WTC11 (cell line): ENCODE measurements around the gene SAMD9L. TPM values are rescaled to one million over a fixed set of nuclear protein-coding genes. Genes with fewer than 3 reads are reported as not detected.

Experiments used
- ATAC-seq: fragments of 200-7000 bp; cut with Tn5 transposase; 2 replicates; pipeline ENCODE4 v1.10.0; 2021; ENCODE audit warnings: mild to moderate bottlenecking, moderate library complexity
- CTCF ChIA-PET: fragments of 300-600 bp; sonication (Branson Sonifier 250); formaldehyde crosslinking; loops from one replicate; lab custom pipeline; 2021; ENCODE audit warnings: antibody characterized with exemption; lab: Charles Lee
- POLR2A ChIA-PET: fragments of 350-600 bp; sonication (Branson Sonifier 250); formaldehyde crosslinking; loops from one replicate; lab custom pipeline; 2021; ENCODE audit warnings: antibody characterized with exemption; lab: Charles Lee
- DNase-seq: peaks from one replicate; pipeline ENCODE4 v3.0.0; 2021; ENCODE audit warnings: low spot score
- H3K27ac Mint-ChIP-seq: 2 replicates; pipeline ENCODE4 v1.8.0; 2021; ENCODE audit warnings: mixed read lengths
- H3K27me3 Mint-ChIP-seq: 2 replicates; pipeline ENCODE4 v1.8.0; 2021; ENCODE audit warnings: low read depth, mild to moderate bottlenecking, moderate library complexity, mixed read lengths
- H3K36me3 Mint-ChIP-seq: 2 replicates; pipeline ENCODE4 v1.8.0; 2021; ENCODE audit warnings: mixed read lengths
- H3K4me1 Mint-ChIP-seq: 2 replicates; pipeline ENCODE4 v1.8.0; 2022; ENCODE audit warnings: mixed read lengths
- H3K4me3 Mint-ChIP-seq: 2 replicates; pipeline ENCODE4 v1.8.0; 2021; ENCODE audit warnings: mild to moderate bottlenecking, moderate library complexity, mixed read lengths
- H3K9me3 Mint-ChIP-seq: 2 replicates; pipeline ENCODE4 v1.8.0; 2021; ENCODE audit warnings: mixed read lengths
- ESRRA ChIP-seq: sonication (generic); formaldehyde crosslinking; IDR thresholded peaks from 2 replicates; pipeline ENCODE4 v1.8.1; 2022; ENCODE audit warnings: mild to moderate bottlenecking, missing genetic modification reagents, borderline replicate concordance
- GABPB1 ChIP-seq: sonication (generic); formaldehyde crosslinking; IDR thresholded peaks from 2 replicates; pipeline ENCODE4 v1.8.1; 2023; ENCODE audit warnings: mild to moderate bottlenecking, missing genetic modification reagents
- HMGA2 ChIP-seq: fragments of 250-450 bp; sonication (Bioruptor Pico); IDR thresholded peaks from 2 replicates; pipeline ENCODE4 v1.4.0; 2021; ENCODE audit warnings: mild to moderate bottlenecking, moderate library complexity
- JUN ChIP-seq: sonication (generic); formaldehyde crosslinking; IDR thresholded peaks from 2 replicates; pipeline ENCODE4 v1.8.0; 2023; ENCODE audit warnings: mild to moderate bottlenecking, missing genetic modification reagents
- MXD4 ChIP-seq: fragments of 250-450 bp; sonication (Bioruptor Pico); IDR thresholded peaks from 2 replicates; pipeline ENCODE4 v1.8.0; 2021; ENCODE audit warnings: mild to moderate bottlenecking, moderate library complexity, borderline replicate concordance
- PRRX2 ChIP-seq: fragments of 250-450 bp; sonication (Bioruptor Pico); IDR thresholded peaks from 2 replicates; pipeline ENCODE4 v1.8.0; 2021; ENCODE audit warnings: mild to moderate bottlenecking
- RELA ChIP-seq: sonication (generic); formaldehyde crosslinking; IDR thresholded peaks from 2 replicates; pipeline ENCODE4 v1.8.1; 2022; ENCODE audit warnings: missing genetic modification reagents, mild to moderate bottlenecking, borderline replicate concordance
- TCF7 ChIP-seq: sonication (generic); formaldehyde crosslinking; IDR thresholded peaks from 2 replicates; pipeline ENCODE4 v1.8.0; 2022; ENCODE audit warnings: mild to moderate bottlenecking, low read depth, missing genetic modification reagents, moderate library complexity
- TEAD1 ChIP-seq: sonication (generic); formaldehyde crosslinking; IDR thresholded peaks from 2 replicates; pipeline ENCODE4 v1.8.0; 2022; ENCODE audit warnings: mild to moderate bottlenecking, missing genetic modification reagents
- TP53 ChIP-seq: sonication (generic); formaldehyde crosslinking; IDR thresholded peaks from 2 replicates; pipeline ENCODE4 v1.8.1; 2023; ENCODE audit warnings: mild to moderate bottlenecking, missing genetic modification reagents
- ZNF121 ChIP-seq: sonication (generic); formaldehyde crosslinking; IDR thresholded peaks from 2 replicates; pipeline ENCODE4 v1.8.0; 2023; ENCODE audit warnings: missing genetic modification reagents
- total RNA-seq: library from RNA; stranded (reverse); gene quantifications from 3 replicates; pipeline ENCODE4 v1.2.3, GENCODE V29; 2021
- TF ChIP-seq, protein P1 (sequence below): sonication (generic); formaldehyde crosslinking; IDR thresholded peaks from 2 replicates; pipeline ENCODE4 v1.8.0; 2022; ENCODE audit warnings: mild to moderate bottlenecking, missing genetic modification reagents
- TF ChIP-seq, protein P2 (sequence below): sonication (generic); formaldehyde crosslinking; IDR thresholded peaks from 2 replicates; pipeline ENCODE4 v1.8.1; 2023; ENCODE audit warnings: mild to moderate bottlenecking, missing genetic modification reagents, moderate library complexity
- TF ChIP-seq, protein P3 (sequence below): sonication (generic); formaldehyde crosslinking; IDR thresholded peaks from 2 replicates; pipeline ENCODE4 v1.8.0; 2022; ENCODE audit warnings: mild to moderate bottlenecking, missing genetic modification reagents
- TF ChIP-seq, protein P4 (sequence below): sonication (generic); formaldehyde crosslinking; IDR thresholded peaks from 2 replicates; pipeline ENCODE4 v1.8.1; 2022; ENCODE audit warnings: mild to moderate bottlenecking, moderate library complexity, missing genetic modification reagents
- TF ChIP-seq, protein P5 (sequence below): fragments of 250-450 bp; sonication (Bioruptor Pico); IDR thresholded peaks from 2 replicates; pipeline ENCODE4 v1.9.0; 2021; ENCODE audit warnings: moderate library complexity, mild to moderate bottlenecking, inconsistent platforms, borderline replicate concordance
- TF ChIP-seq, protein P6 (sequence below): sonication (generic); formaldehyde crosslinking; IDR thresholded peaks from 2 replicates; pipeline ENCODE4 v1.8.1; 2022; ENCODE audit warnings: low read depth, mild to moderate bottlenecking, moderate library complexity, missing genetic modification reagents, borderline replicate concordance
- TF ChIP-seq, protein P7 (sequence below): sonication (generic); formaldehyde crosslinking; conservative IDR thresholded peaks from 2 replicates; pipeline ENCODE4 v1.8.1; 2023; ENCODE audit warnings: mild to moderate bottlenecking, low read depth, missing genetic modification reagents, moderate library complexity
- TF ChIP-seq, protein P8 (sequence below): sonication (generic); formaldehyde crosslinking; IDR thresholded peaks from 2 replicates; pipeline ENCODE4 v1.8.1; 2022; ENCODE audit warnings: low read depth, missing genetic modification reagents, borderline replicate concordance

The SAMD9L gene
- total RNA-seq, 1 experiment from 2014 or later = 0.15 TPM

DNA sequence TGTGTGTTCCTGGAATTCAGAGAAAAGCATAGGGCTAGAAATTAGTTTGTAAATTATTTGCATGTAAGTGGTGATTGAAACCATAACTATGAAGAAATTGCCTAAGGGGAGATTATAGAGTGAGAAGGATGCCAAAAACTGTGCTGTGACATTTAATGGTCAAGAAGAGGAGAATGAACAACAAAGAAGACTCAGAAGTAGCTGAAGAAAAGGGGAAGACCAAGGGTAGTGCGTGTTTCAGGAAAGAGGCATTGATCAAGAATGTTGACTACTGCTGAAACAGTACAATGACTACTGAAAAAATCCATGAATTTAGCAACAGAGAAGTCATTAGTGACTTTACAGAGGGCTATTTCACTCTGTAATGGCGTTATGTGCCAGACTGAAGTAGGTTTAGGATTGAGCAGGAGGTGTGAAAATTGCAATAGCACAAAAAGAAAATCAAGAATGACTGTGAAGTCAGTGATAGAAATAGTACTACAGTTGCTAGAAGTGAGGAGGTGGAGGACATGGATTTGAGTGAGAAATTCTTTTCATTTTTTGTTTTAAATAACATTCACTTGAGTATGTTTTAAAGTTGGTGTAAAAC lies 28.9 kb upstream of the SAMD9L start (continued):
- TF ChIP-seq, protein P1, sequence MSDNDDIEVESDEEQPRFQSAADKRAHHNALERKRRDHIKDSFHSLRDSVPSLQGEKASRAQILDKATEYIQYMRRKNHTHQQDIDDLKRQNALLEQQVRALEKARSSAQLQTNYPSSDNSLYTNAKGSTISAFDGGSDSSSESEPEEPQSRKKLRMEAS (CRISPR knock-in tag) = no peak
- TF ChIP-seq, protein P2, sequence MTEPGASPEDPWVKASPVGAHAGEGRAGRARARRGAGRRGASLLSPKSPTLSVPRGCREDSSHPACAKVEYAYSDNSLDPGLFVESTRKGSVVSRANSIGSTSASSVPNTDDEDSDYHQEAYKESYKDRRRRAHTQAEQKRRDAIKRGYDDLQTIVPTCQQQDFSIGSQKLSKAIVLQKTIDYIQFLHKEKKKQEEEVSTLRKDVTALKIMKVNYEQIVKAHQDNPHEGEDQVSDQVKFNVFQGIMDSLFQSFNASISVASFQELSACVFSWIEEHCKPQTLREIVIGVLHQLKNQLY (CRISPR knock-in tag) = no peak
- TF ChIP-seq MXD4 (CRISPR knock-in tag) (no peak), ESRRA (CRISPR knock-in tag) (no peak)

DNA sequence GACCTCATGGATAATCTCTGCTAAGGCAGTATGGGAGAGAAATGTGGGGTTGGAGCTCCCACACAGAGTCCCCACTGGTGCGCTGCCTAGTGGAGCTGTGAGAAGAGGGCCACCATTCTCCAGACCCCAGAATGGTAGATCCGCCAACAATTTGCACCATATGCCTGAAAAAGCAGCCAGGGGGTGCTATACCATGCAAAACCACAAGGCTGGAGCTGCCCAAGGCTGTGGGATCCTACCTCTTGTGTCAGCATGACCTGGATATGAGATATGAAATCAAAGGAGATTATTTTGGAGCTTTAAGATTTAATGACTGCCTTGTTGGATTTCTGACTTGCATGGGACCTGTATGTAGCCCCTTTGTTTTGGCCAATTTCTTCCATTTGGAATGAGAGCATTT lies 27.0 kb upstream of the SAMD9L start:
- ChIA-PET CTCF (interaction anchor here (0.8 kb wide), 1 partner anchor 17 kb away, joined by 3 read pairs; no protein-coding TSS in a partner anchor), POLR2A (no interaction called here)
- TF ChIP-seq, protein P3, sequence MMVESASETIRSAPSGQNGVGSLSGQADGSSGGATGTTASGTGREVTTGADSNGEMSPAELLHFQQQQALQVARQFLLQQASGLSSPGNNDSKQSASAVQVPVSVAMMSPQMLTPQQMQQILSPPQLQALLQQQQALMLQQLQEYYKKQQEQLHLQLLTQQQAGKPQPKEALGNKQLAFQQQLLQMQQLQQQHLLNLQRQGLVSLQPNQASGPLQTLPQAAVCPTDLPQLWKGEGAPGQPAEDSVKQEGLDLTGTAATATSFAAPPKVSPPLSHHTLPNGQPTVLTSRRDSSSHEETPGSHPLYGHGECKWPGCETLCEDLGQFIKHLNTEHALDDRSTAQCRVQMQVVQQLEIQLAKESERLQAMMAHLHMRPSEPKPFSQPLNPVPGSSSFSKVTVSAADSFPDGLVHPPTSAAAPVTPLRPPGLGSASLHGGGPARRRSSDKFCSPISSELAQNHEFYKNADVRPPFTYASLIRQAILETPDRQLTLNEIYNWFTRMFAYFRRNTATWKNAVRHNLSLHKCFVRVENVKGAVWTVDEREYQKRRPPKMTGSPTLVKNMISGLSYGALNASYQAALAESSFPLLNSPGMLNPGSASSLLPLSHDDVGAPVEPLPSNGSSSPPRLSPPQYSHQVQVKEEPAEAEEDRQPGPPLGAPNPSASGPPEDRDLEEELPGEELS (CRISPR knock-in tag) = no peak
- no peak for TF ChIP-seq GABPB1 (CRISPR knock-in tag)
- TF ChIP-seq TP53 (CRISPR knock-in tag) = no peak
- no peak for TF ChIP-seq MXD4 (CRISPR knock-in tag)
- TF ChIP-seq, protein P4, sequence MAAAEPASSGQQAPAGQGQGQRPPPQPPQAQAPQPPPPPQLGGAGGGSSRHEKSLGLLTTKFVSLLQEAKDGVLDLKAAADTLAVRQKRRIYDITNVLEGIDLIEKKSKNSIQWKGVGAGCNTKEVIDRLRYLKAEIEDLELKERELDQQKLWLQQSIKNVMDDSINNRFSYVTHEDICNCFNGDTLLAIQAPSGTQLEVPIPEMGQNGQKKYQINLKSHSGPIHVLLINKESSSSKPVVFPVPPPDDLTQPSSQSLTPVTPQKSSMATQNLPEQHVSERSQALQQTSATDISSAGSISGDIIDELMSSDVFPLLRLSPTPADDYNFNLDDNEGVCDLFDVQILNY = no peak
- no peak for TF ChIP-seq ESRRA (CRISPR knock-in tag)
- peak; percentile 80; the same call in 1 of the 2 replicates for TF ChIP-seq ZNF121 (CRISPR knock-in tag)
- TF ChIP-seq, protein P5, sequence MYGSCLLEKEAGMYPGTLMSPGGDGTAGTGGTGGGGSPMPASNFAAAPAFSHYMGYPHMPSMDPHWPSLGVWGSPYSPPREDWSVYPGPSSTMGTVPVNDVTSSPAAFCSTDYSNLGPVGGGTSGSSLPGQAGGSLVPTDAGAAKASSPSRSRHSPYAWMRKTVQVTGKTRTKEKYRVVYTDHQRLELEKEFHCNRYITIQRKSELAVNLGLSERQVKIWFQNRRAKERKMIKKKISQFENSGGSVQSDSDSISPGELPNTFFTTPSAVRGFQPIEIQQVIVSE (CRISPR knock-in tag) = no peak
- no peak for TF ChIP-seq JUN (CRISPR knock-in tag)
- DNase-seq (no peak), ATAC-seq (peak; percentile 32; the same call in 1 of the 2 replicates)
- H3K9me3 Mint-ChIP-seq = peaks cover 36% of the 10 kb centered on the region
- peaks cover 3% of the 10 kb centered on the region; the same call in 1 of the 2 replicates for H3K27me3 Mint-ChIP-seq
- no peak overlapping the region for H3K27ac Mint-ChIP-seq
- no peaks in the 10 kb centered on the region for H3K4me1 Mint-ChIP-seq
- peaks cover 6% of the 10 kb centered on the region for H3K36me3 Mint-ChIP-seq
- H3K4me3 Mint-ChIP-seq = no peak overlapping the region

DNA sequence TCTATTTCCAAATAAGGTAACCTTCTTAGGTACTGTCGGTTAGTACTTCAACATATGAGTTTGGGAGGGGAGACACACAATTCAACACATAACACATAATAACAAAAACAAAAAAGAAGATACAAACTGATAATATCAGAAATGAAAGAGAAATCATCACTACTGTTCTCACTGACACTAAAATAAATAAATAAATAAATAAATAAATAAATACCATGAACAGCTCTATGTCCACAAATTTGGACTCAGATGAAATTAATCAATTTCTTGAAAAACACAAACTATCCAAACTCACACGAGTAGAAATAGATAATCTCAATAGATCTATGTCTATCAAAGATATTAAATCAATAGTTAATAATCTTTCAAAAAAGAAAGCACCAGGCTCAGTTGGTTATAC lies 24.5 kb upstream of the SAMD9L start:
- Mint-ChIP-seq H3K27me3 (peaks cover 18% of the 10 kb centered on the region), H3K9me3 (peaks cover 42% of the 10 kb centered on the region), H3K27ac (no peak overlapping the region), H3K4me1 (no peaks in the 10 kb centered on the region), H3K4me3 (no peak overlapping the region), H3K36me3 (peaks cover 6% of the 10 kb centered on the region)
- ATAC-seq (no peak), DNase-seq (no peak)
- ChIA-PET POLR2A (no interaction called here), CTCF (no interaction called here)
- TF ChIP-seq, protein P1 (CRISPR knock-in tag) = no peak
- TF ChIP-seq HMGA2 (CRISPR knock-in tag) (no peak), RELA (CRISPR knock-in tag) (no peak), PRRX2 (CRISPR knock-in tag) (no peak), TEAD1 (CRISPR knock-in tag) (no peak), TCF7 (CRISPR knock-in tag) (no peak)
- TF ChIP-seq, protein P6, sequence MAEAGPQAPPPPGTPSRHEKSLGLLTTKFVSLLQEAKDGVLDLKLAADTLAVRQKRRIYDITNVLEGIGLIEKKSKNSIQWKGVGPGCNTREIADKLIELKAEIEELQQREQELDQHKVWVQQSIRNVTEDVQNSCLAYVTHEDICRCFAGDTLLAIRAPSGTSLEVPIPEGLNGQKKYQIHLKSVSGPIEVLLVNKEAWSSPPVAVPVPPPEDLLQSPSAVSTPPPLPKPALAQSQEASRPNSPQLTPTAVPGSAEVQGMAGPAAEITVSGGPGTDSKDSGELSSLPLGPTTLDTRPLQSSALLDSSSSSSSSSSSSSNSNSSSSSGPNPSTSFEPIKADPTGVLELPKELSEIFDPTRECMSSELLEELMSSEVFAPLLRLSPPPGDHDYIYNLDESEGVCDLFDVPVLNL (CRISPR knock-in tag) = no peak
- TF ChIP-seq, protein P4 = no peak
- TF ChIP-seq, protein P7, sequence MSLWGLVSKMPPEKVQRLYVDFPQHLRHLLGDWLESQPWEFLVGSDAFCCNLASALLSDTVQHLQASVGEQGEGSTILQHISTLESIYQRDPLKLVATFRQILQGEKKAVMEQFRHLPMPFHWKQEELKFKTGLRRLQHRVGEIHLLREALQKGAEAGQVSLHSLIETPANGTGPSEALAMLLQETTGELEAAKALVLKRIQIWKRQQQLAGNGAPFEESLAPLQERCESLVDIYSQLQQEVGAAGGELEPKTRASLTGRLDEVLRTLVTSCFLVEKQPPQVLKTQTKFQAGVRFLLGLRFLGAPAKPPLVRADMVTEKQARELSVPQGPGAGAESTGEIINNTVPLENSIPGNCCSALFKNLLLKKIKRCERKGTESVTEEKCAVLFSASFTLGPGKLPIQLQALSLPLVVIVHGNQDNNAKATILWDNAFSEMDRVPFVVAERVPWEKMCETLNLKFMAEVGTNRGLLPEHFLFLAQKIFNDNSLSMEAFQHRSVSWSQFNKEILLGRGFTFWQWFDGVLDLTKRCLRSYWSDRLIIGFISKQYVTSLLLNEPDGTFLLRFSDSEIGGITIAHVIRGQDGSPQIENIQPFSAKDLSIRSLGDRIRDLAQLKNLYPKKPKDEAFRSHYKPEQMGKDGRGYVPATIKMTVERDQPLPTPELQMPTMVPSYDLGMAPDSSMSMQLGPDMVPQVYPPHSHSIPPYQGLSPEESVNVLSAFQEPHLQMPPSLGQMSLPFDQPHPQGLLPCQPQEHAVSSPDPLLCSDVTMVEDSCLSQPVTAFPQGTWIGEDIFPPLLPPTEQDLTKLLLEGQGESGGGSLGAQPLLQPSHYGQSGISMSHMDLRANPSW (CRISPR knock-in tag) = no peak
- TF ChIP-seq, protein P8, sequence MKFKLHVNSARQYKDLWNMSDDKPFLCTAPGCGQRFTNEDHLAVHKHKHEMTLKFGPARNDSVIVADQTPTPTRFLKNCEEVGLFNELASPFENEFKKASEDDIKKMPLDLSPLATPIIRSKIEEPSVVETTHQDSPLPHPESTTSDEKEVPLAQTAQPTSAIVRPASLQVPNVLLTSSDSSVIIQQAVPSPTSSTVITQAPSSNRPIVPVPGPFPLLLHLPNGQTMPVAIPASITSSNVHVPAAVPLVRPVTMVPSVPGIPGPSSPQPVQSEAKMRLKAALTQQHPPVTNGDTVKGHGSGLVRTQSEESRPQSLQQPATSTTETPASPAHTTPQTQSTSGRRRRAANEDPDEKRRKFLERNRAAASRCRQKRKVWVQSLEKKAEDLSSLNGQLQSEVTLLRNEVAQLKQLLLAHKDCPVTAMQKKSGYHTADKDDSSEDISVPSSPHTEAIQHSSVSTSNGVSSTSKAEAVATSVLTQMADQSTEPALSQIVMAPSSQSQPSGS (CRISPR knock-in tag) = no peak
- TF ChIP-seq, protein P2 (CRISPR knock-in tag) = no peak
